Limb (tissue), 2 donors: ENCODE measurements around the gene EPHA7.

Experiments used
- DNase-seq, 2 donors: peaks; one replicate each; pipeline ENCODE4 v3.0.0-alpha.2; 2016; ENCODE audit errors: extremely low spot score in 2 of 2

The EPHA7 gene

DNA sequence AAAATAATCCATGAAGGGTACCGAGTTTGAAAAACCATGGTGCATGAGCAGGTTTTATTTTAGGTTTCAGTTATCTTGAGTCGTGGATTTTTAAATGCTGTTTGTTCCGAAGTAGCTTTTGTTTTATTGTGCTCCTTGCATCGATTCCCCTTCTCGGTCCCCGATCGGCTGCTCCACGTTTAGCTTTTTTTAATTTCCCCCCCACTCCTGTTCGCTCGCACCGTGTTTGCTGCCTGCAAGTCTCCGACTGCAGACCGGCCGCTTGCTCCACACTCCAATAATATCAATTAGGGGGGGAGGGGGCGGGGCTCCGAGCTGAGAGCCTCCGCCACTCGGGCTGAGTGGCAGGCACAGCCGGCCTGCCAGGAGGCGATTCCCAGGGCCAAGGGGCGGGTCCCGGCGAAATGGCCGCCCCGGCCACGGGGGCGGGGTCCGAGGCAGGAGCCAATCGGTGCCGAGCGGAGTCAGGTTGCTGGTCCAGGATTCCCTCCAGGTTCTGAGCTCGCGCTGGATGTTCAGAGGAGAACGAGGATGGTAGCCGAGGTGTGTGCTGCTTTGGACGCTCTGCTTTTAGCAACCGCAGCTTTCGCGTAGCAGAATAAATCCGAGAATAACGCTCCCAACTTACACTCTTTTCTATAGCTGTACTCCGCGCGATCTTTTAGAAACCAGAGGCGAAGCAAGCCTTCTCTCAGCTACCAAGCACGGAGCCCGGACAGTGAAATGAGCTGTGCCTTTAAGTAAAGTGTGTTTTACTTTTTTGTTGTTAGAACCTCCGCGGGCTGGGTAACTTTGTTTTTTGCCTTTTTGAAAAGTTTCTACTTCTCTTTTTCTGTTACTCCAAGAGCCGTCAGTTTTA is at the start of gene EPHA7:
Gene EPHA7 (minus strand): TSS at position 256 of the 859 bp plus-strand sequence. CDS start 218 bp downstream, at position 38.
- DNase-seq: peak; percentile 97 to 99

GRCh38 chr6:93468291-93468690 is 48.9 kb upstream of the EPHA7 start:
- peak in 1 of 2 donors; percentile 57 for DNase-seq

- no peak for DNase-seq
Measured at GRCh38 chr6:93454533-93454932, 35.2 kb upstream of the EPHA7 start.

- no peak for DNase-seq
Measured at GRCh38 chr6:93453956-93454355, 34.6 kb upstream of the EPHA7 start.

DNA sequence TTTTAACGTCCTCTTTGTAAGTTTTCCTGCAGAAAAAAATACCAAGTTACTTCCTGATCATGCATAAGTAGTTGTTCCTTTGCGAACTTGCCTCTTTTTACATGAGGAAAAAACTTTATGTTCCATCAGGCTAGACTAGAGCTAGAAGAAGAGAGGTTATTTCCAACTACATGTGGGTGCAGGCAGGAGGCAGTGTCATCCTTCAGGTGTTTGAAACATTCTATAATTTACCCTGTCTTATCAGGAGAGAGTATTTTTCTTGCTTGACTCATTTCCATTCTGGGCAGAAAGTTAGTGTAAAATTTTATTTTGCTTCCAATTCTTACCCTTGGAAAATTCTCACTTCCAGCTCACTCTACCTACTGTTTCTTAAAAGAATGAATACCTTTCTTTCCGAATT is 28.5 kb upstream of the EPHA7 start:
- no peak for DNase-seq

DNA sequence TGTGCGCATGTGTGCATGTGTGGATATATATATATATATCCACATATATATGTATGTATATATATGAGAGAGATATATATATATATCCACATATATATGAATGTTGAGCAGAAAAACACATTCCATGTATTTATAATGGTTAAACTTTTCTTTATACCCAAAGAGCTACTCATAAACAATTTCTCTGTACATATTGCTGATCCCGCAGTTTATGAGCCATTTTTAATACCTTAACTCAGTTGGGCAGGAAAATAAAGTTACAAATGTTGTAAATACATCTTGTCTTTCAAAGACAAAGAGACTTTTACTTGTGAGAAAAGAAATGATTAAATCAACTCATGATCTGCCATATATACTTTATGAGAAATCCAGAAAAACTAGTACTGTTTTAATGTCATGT is 18.1 kb upstream of the EPHA7 start:
- DNase-seq: no peak

- DNase-seq: no peak
Measured at GRCh38 chr6:93433592-93433991, 14.2 kb upstream of the EPHA7 start.

DNA sequence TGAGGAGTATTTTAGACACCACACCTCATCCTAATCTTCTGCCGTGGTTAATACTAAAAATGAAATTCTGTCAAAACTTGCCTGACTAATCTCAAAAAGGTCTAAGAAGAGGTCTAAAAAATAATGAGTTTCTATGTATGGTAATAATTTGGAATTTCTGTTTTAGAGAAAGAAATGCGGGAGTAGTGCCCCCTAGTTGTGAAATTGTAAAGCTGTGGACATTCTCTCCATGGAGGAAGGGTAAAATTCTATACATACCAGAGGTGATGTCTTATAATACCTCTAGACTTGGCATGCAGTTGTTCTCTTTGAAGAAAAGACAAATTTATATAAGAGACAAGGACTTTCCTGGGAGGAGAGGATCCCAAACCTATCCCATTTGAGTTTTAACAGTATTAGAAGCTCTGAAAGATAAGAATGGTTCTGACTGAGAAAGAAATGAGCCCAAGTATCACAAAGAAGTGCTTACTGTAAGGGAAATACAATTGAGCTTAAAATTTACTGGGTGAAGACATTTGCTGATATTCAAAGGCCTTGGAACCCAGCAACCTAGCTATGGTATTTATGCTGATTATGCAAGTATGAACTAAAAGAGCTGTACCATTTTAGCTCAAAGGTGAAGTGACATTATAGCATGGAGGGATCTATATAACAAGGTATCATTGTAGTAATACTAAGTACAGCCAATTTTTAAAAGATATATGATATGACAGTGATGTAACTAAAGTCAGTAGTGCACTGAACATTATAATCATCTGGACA is 5.1 kb upstream of the EPHA7 start:
- DNase-seq: no peak

DNA sequence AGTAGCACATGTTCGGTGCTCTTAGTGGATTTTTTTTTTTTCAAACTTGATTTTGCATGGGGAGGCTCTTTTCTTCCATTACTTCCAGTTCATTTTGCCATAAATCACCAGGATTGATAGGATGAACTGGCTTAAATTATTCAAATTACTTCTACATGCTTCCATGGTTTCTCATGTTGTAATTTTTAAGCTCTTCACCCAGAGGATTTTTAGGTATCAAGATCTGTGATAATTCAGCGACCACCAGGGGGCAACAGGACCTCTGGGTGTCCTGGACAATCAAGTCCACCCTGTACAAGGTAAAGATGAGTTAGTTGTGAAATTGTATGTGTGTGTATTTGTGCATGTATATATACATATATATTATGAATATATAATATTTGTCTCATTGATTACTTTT is 4.2 kb upstream of the EPHA7 start:
- peak; percentile 55 to 65 for DNase-seq

DNA sequence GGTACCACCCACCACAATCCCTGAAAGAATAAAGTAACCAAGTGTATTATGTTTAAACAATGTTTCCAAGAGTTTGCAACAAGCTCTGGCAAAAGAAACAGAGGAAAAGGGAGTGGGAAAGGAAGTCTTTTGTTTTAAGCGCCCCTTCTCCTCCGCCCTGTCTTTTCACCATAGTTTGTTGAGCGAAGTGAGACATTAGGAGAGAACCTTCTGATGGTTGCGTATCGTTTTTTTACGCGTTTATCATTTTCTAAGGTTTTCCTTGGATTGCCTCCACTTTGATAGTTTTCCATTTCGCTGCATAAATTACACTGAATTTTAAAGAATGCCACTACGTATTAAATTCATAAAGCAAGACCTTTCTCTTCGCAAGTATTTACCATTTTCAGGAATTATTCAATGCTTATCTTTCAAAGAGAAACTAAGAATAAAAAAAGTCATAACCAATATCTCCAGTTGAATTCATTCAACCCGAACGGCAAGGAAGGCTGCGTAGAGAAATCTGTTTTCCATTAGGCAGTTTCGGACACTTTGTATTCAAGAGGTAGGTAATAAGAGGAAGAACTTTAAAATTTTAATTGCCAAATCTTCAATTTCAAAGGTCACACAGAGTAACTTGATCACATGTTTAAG is 920 bp upstream of the EPHA7 start:
- DNase-seq: peak in 1 of 2 donors; percentile 24

GRCh38 chr6:93418408-93419303 is 703 bp downstream of the EPHA7 start:
- peak; percentile 38 to 79 for DNase-seq

GRCh38 chr6:93418033-93418407 is 1.3 kb downstream of the EPHA7 start:
- DNase-seq: no peak

DNA sequence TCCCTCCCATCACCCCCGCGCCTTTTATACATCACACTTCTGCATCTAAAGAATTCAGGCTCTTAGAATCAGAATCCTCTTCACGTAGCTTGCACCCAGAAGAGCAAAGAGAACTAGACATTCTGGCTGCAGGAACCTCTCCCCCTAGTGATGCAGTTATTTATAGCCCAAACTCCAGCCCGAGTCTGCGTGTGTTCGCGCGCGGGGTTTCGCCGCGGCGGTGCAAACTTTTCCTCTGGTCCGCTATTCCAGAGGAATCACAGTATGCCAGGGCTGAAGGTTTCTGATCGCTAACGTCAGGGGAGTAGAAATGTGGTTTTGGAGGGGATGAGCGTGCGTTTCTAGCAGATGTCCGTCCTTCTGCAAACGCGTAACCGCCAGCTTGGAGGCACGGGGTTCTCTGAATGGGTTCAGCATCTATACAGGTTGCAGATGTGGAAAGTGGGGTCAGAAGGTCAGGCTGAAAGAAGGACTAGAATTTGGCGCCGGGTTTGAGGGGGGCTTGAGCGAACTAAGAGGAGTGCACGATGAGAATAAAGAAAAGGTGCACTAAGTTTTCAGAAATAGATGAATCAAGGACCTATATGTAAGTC is 1.8 kb downstream of the EPHA7 start:
- DNase-seq: peak; percentile 45 to 64

GRCh38 chr6:93416571-93417420 is 2.6 kb downstream of the EPHA7 start:
- peak; percentile 51 to 77 for DNase-seq

GRCh38 chr6:93413190-93413589 is 6.2 kb downstream of the EPHA7 start:
- DNase-seq: no peak

DNA sequence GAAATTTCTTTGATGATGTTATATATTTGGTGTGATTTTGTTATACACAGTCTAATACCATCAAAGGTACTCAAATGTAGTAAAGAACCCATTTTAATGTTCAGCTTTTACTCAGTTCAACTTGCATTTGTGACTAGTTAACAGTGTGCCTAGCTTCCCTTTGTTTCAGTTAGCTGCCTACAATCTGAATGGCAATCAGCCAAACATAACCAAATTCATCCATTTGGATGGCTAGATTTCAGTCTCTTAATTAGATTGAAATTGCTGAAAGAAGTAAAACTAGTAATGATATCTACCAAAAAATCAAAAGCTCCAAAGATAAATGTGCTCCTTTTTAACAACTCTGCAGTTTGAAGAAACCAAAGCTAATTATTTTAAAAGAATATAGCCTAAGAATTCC is 6.9 kb downstream of the EPHA7 start:
- no peak for DNase-seq

GRCh38 chr6:93407186-93407585 is 12.2 kb downstream of the EPHA7 start:
- peak in 1 of 2 donors; percentile 46 for DNase-seq

DNA sequence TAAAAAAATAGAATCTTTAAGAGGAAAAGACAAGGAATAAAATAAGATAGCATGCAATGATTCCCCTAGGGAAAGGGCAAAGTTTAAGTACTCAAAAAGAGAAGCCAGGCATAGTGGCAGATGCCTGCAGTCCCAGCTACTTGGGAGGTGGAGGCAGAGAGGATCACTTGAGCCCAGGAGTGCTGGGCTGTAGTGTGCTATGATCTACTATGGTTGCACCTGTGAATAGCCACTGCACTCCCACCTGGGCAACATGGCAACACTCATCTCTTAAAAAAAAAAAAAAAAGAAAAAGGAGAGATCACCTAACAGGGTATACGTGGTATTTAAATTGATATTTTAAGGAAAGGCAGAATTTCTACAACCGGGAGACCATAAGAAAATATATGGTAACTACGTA is 16.0 kb downstream of the EPHA7 start:
- no peak for DNase-seq

DNA sequence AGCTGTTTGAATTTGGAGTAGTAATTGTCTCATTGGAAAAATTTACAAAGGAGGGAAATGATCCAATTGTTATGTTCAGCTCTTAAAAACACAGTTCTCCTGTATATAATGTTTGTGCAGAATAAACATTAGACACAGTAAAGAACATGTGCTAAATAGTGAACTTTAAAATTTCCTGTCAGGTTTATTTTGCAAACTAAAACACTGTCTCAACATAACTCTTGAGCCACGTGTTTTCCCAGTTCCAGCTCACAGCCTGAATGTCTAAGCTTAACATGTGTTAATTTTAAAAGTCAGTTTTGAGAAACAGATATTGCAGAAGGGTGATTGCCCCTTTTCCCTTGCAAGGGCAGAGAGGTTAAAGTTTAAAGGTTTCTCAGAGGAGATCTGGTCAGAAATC is 20.6 kb downstream of the EPHA7 start:
- no peak for DNase-seq

GRCh38 chr6:93394471-93394870 is 24.9 kb downstream of the EPHA7 start:
- DNase-seq: no peak
